H1 (cell line): ENCODE results near the gene MT4. TPM values are rescaled to one million over a fixed set of nuclear protein-coding genes. Genes with fewer than 3 reads are reported as not detected.

Source experiments
- CTCF ChIA-PET: fragments of 300-600 bp; sonication (Branson Sonifier 250); formaldehyde crosslinking; loops from one replicate; lab custom pipeline; 2021; ENCODE audit not compliant: partially characterized antibody; lab: Charles Lee
- POLR2A ChIA-PET: fragments of 300-600 bp; sonication (Branson Sonifier 250); formaldehyde crosslinking; loops from one replicate; lab custom pipeline; 2021; ENCODE audit warnings: inconsistent platforms; ENCODE audit not compliant: partially characterized antibody; lab: Charles Lee
- DNase-seq, 2 experiments: peaks; one replicate each; pipeline versions ENCODE4 v3.0.0 to v3.0.0-alpha.2; 2010 to 2022; ENCODE audit warnings: low spot score in 2 of 2, low read depth in 1 of 2, mixed read lengths in 1 of 2
- FAIRE-seq: peaks from 2 replicates; lab custom pipeline; 2011; peaks lifted over from hg19 to GRCh38; lab: Jason Lieb, UNC
- H2AFZ ChIP-seq: 2 replicates; pipeline ENCODE4 v1.8.1; 2012; ENCODE audit warnings: low read length, inconsistent platforms
- H2AK5ac ChIP-seq: 2 replicates; pipeline ENCODE4 v1.6.1; 2013; ENCODE audit warnings: low read depth, low read length
- H2BK120ac ChIP-seq: replicated peaks from 2 replicates; pipeline ENCODE3; 2013; ENCODE audit warnings: low read depth, low read length, inconsistent platforms
- H2BK12ac ChIP-seq: 2 replicates; pipeline ENCODE4 v1.6.1; 2013; ENCODE audit warnings: low read depth, low read length
- H2BK15ac ChIP-seq: 2 replicates; pipeline ENCODE4 v1.6.1; 2013; ENCODE audit warnings: low read length
- H2BK20ac ChIP-seq: 2 replicates; pipeline ENCODE4 v1.6.1; 2013; ENCODE audit warnings: low read length
- H2BK5ac ChIP-seq: 2 replicates; pipeline ENCODE4 v1.6.1; 2013; ENCODE audit warnings: low read depth, low read length
- H3K14ac ChIP-seq: 2 replicates; pipeline ENCODE4 v1.6.1; 2013; ENCODE audit warnings: inconsistent platforms; ENCODE audit not compliant: insufficient read length
- H3K18ac ChIP-seq: 2 replicates; pipeline ENCODE4 v1.6.1; 2013; ENCODE audit warnings: low read length; ENCODE audit errors: extremely low read depth
- H3K23ac ChIP-seq: 2 replicates; pipeline ENCODE4 v1.6.1; 2013; ENCODE audit warnings: inconsistent platforms; ENCODE audit not compliant: insufficient read length
- H3K23me2 ChIP-seq: 2 replicates; pipeline ENCODE4 v1.6.1; 2013; ENCODE audit warnings: low read depth, low read length
- H3K27ac ChIP-seq: 2 replicates; pipeline ENCODE4 v1.6.1; 2011; ENCODE audit warnings: low read depth, low read length, inconsistent platforms
- H3K27me3 ChIP-seq, 4 experiments: replicated peaks in 1 of 4; 1 replicate in 1 of 4; 2 replicates in 3 of 4; pipeline versions ENCODE4 v1.6.1 to v1.8.1; 2011 to 2013; ENCODE audit warnings: low read length in 3 of 4, mild to moderate bottlenecking in 3 of 4, inconsistent platforms in 2 of 4, mixed read lengths in 2 of 4, moderate library complexity in 1 of 4; ENCODE audit not compliant: control insufficient read depth in 3 of 4, insufficient read depth in 3 of 4; ENCODE audit errors: extremely low read depth in 1 of 4
- H3K36me3 ChIP-seq, 4 experiments: 2 replicates each; pipeline versions ENCODE4 v1.6.1 to v1.8.1; 2011 to 2013; ENCODE audit warnings: mild to moderate bottlenecking in 4 of 4, low read length in 3 of 4, moderate library complexity in 2 of 4, control low read depth in 1 of 4, inconsistent platforms in 1 of 4; ENCODE audit not compliant: insufficient read depth in 4 of 4, control insufficient read depth in 2 of 4
- H3K4ac ChIP-seq: replicated peaks from 2 replicates; pipeline ENCODE3; 2013; ENCODE audit warnings: low read length, low read depth, mixed read lengths, inconsistent platforms; ENCODE audit not compliant: insufficient read length
- H3K4me1 ChIP-seq, 4 experiments: replicated peaks in 1 of 4; 1 replicate in 1 of 4; 2 replicates in 3 of 4; pipeline versions ENCODE4 v1.6.1 to v1.8.1; 2011 to 2013; ENCODE audit warnings: low read length in 3 of 4, inconsistent platforms in 2 of 4, mixed read lengths in 1 of 4; ENCODE audit not compliant: insufficient read depth in 4 of 4, control insufficient read depth in 3 of 4
- H3K4me2 ChIP-seq, 2 experiments: 2 replicates each; pipeline versions ENCODE4 v1.6.1 to v1.8.1; 2011 to 2013; ENCODE audit warnings: low read depth in 2 of 2, low read length in 2 of 2, control low read depth in 1 of 2, inconsistent platforms in 1 of 2, mild to moderate bottlenecking in 1 of 2; ENCODE audit not compliant: insufficient read depth in 1 of 2
- H3K4me3 ChIP-seq, 4 experiments: fragments of 200-600, 300-600 bp in 1 of 4; sonication (generic), shearing (Covaris generic), sonication (Bioruptor Twin) in 1 of 4; 2 replicates each; pipeline versions ENCODE4 v1.5.1 to v1.8.1; 2011 to 2016; ENCODE audit warnings: low read length in 4 of 4, low read depth in 3 of 4, control low read depth in 2 of 4, inconsistent platforms in 2 of 4, mild to moderate bottlenecking in 2 of 4, mixed read lengths in 1 of 4, moderate library complexity in 1 of 4; ENCODE audit not compliant: insufficient read depth in 2 of 4; ENCODE audit errors: extremely low read depth in 1 of 4
- H3K56ac ChIP-seq: replicated peaks from 2 replicates; pipeline ENCODE3; 2013; ENCODE audit warnings: low read depth, mild to moderate bottlenecking, mixed read lengths, low read length, inconsistent platforms; ENCODE audit not compliant: insufficient read length
- H3K79me1 ChIP-seq: 2 replicates; pipeline ENCODE4 v1.6.1; 2013; ENCODE audit warnings: low read depth, low read length, control low read depth
- H3K79me2 ChIP-seq, 2 experiments: 2 replicates each; pipeline versions ENCODE4 v1.6.1 to v1.8.1; 2012 to 2013; ENCODE audit warnings: low read length in 2 of 2, mild to moderate bottlenecking in 2 of 2, inconsistent platforms in 1 of 2; ENCODE audit not compliant: insufficient read depth in 2 of 2, control insufficient read depth in 1 of 2
- H3K9ac ChIP-seq, 4 experiments: replicated peaks in 1 of 4; 1 replicate in 1 of 4; 2 replicates in 3 of 4; pipeline versions ENCODE4 v1.6.1 to v1.8.1; 2011 to 2013; ENCODE audit warnings: low read depth in 3 of 4, low read length in 3 of 4, control low read depth in 2 of 4, mild to moderate bottlenecking in 2 of 4, moderate library complexity in 2 of 4, inconsistent platforms in 1 of 4; ENCODE audit errors: extremely low read depth in 1 of 4
- H3K9me3 ChIP-seq, 2 experiments: 2 replicates each; pipeline versions ENCODE4 v1.6.1 to v1.8.1; 2012 to 2013; ENCODE audit warnings: mild to moderate bottlenecking in 2 of 2, moderate library complexity in 2 of 2, control low read depth in 1 of 2, inconsistent platforms in 1 of 2, low read depth in 1 of 2, low read length in 1 of 2, mixed read lengths in 1 of 2; ENCODE audit not compliant: insufficient read depth in 2 of 2
- H4K20me1 ChIP-seq, 2 experiments: replicated peaks in 1 of 2; 2 replicates each; pipeline versions ENCODE3 to v1.8.1; 2011 to 2013; ENCODE audit warnings: inconsistent platforms in 2 of 2, low read length in 2 of 2, mild to moderate bottlenecking in 1 of 2; ENCODE audit not compliant: insufficient read depth in 2 of 2, control insufficient read depth in 1 of 2
- H4K5ac ChIP-seq: 2 replicates; pipeline ENCODE4 v1.6.1; 2013; ENCODE audit warnings: low read length, low read depth, mixed read lengths, inconsistent platforms; ENCODE audit not compliant: insufficient read length
- H4K8ac ChIP-seq: 2 replicates; pipeline ENCODE4 v1.8.0; 2013; ENCODE audit warnings: mild to moderate bottlenecking, moderate library complexity, low read length, inconsistent platforms; ENCODE audit not compliant: insufficient read depth; ENCODE audit errors: extremely low read depth
- H4K91ac ChIP-seq: replicated peaks from 2 replicates; pipeline ENCODE3; 2013; ENCODE audit warnings: low read length, mixed read lengths, inconsistent platforms; ENCODE audit not compliant: insufficient read length
- CEBPB ChIP-seq: IDR thresholded peaks from 2 replicates; pipeline ENCODE4 v1.6.1; 2012; ENCODE audit warnings: low read depth, low read length
- EGR1 ChIP-seq: IDR thresholded peaks from 2 replicates; pipeline ENCODE4 v1.6.1; 2011; ENCODE audit warnings: low read depth, low read length, borderline replicate concordance
- KDM5A ChIP-seq: fragments of 200-600 bp; IDR thresholded peaks from 2 replicates; pipeline ENCODE4 v1.7.1; 2012; ENCODE audit warnings: mild to moderate bottlenecking, low read length, inconsistent platforms, mixed read lengths
- NRF1 ChIP-seq: IDR thresholded peaks from 2 replicates; pipeline ENCODE4 v1.6.1; 2011; ENCODE audit warnings: mild to moderate bottlenecking, low read depth, low read length, improper control_type of control experiment
- PHF8 ChIP-seq: fragments of 200-600 bp; sonication (generic); conservative IDR thresholded peaks from 2 replicates; pipeline ENCODE4 v1.7.1; 2012; ENCODE audit warnings: low read depth, mild to moderate bottlenecking, inconsistent platforms, low read length, moderate library complexity
- SIRT6 ChIP-seq: IDR thresholded peaks from one replicate; pipeline ENCODE4 v1.7.1; 2012; ENCODE audit warnings: low read length, inconsistent platforms
- SIX5 ChIP-seq: IDR thresholded peaks from 2 replicates; pipeline ENCODE4 v1.6.1; 2011; ENCODE audit warnings: mild to moderate bottlenecking, low read depth, low read length
- TAF1 ChIP-seq: IDR thresholded peaks from 2 replicates; pipeline ENCODE4 v1.6.1; 2011; ENCODE audit warnings: mild to moderate bottlenecking, low read depth, low read length
- WGBS, 2 experiments: shearing (Covaris generic) in 1 of 2; methylation state at CpG; one replicate each; pipeline versions ENCODE4 v1.1.6 to v1.1.7; 2013 to 2015; ENCODE audit warnings: low lambda C conversion rate in 2 of 2, mixed read lengths in 2 of 2, inconsistent platforms in 1 of 2, low coverage in 1 of 2, missing lambda C conversion rate in 1 of 2; ENCODE audit not compliant: insufficient replicate concordance in 2 of 2, insufficient coverage in 1 of 2, insufficient read length in 1 of 2; ENCODE audit errors: extremely low coverage in 1 of 2, missing lambda C conversion rate in 1 of 2; 5-methylcytosine and 5-hydroxymethylcytosine counted together
- polyA plus RNA-seq, 7 experiments: library from polyadenylated mRNA; depleted of rRNA in 3 of 7; stranded (reverse) in 5 of 7; unstranded in 2 of 7; fragments of >200 nt in 5 of 7; fragments of 200-250 nt in 2 of 7; gene quantifications; 1 replicate in 5 of 7; 2 replicates in 1 of 7; 4 replicates in 1 of 7; pipeline versions ENCODE4 v1.2.1 to v1.2.3, GENCODE V29; 2011 to 2013; ENCODE audit warnings: missing spikeins in 2 of 7, mixed read lengths in 2 of 7
- total RNA-seq: library from RNA; stranded (reverse); fragmentation: NEBNext Ultra II Directional; extraction: Animal tissue kit (Norgen Biotek cat#: 25700); gene quantifications from 2 replicates; pipeline ENCODE4 v1.2.1, GENCODE V29; 2021

MT4 gene
- total and polyA plus RNA-seq, 2 of the 8 experiments (the other 6 are each of a cell fraction or from before 2014, with no cell fraction given) = not detected

DNA sequence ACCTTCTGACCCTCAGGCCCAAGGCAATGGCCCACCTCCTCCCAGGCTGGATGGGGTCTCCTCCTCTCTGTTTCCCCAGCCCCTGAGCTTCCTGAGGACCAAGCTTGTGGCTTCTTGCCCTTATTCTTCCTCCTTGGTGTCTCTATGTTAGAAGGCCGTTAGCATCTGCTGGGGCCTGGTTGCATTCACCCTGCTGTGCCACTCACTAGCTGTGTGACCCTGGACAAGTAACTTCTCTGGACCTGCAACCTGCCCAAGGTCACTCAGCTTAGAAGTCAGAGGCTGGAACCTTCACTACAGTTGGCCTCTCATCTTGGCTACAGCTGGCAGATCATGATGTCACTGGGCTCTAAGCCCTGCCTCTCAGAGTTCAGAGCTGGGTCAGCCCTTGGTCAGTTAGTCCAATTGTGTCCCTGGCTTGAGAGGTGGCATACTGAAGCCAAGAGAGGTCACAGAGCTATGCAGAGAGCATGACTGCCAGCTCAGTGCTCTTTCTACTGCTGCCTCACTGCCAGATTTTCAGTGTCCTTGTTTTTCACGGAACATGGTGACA lies 46.5 kb downstream of the MT4 start:
- no peak overlapping the region for H2AFZ ChIP-seq
- no peak overlapping the region for H2BK20ac ChIP-seq
- no peaks in the 10 kb centered on the region for H3K79me1 ChIP-seq
- peaks cover 7 to 21% (median 10%) of the 10 kb centered on the region in 4 experiments for H3K4me1 ChIP-seq
- no peak overlapping the region for H2BK120ac ChIP-seq
- H3K4me2 ChIP-seq = no peak overlapping the region; a peak in 1 of 4 replicates
- no peak overlapping the region for H4K5ac ChIP-seq
- H3K9me3 ChIP-seq = no peaks in the 10 kb centered on the region
- no peaks in the 10 kb centered on the region for H3K79me2 ChIP-seq
- H2BK15ac ChIP-seq = 0 out of 2 replicates have a peak overlapping the region, but pooled peaks have one; percentile 9
- no peak overlapping the region for H3K4me3 ChIP-seq
- ChIA-PET POLR2A (interaction anchor here (1.3 to 8.0 kb wide), 3 partner anchors 14 to 66 kb away, joined by 4 to 66 read pairs (median 5); partner anchors contain the start of gene MT1E), CTCF (interaction anchor here (1.0 to 2.1 kb wide), 5 partner anchors 10 to 91 kb away, joined by 3 to 12 read pairs (median 3); no protein-coding TSS in a partner anchor)
- WGBS, 2 experiments = 84% methylated on average over 2 of the region's 2 CpGs; no CpG with 5 or more reads in 1 of the 2 experiments
- H4K91ac ChIP-seq = no peak overlapping the region
- H3K4ac ChIP-seq = no peak overlapping the region
- H3K27me3 ChIP-seq = peaks cover 27 to 75% (median 67%) of the 10 kb centered on the region in 4 experiments
- FAIRE-seq = no peak
- H3K9ac ChIP-seq = no peak overlapping the region
- no peak overlapping the region for H2BK5ac ChIP-seq
- no peak overlapping the region for H3K27ac ChIP-seq
- no peak overlapping the region for H3K56ac ChIP-seq
- no peak overlapping the region for H3K18ac ChIP-seq
- H3K23ac ChIP-seq = no peak overlapping the region
- no peak overlapping the region for H3K14ac ChIP-seq
- peaks cover 11% of the 10 kb centered on the region; the same call in 1 of the 2 replicates for H3K23me2 ChIP-seq
- H2BK12ac ChIP-seq = peak overlapping the region; percentile 63; the same call in 1 of the 2 replicates
- no peaks in the 10 kb centered on the region for H3K36me3 ChIP-seq
- TF ChIP-seq TAF1 (no peak), PHF8 (no peak), SIRT6 (no peak), EGR1 (no peak), NRF1 (no peak), KDM5A (no peak), SIX5 (no peak), CEBPB (no peak)
- H2AK5ac ChIP-seq = no peak overlapping the region
- DNase-seq = no peak
- peaks cover 0 to 2% of the 10 kb centered on the region in 2 experiments for H4K20me1 ChIP-seq
- peak overlapping the region; percentile 35; the same call in 1 of the 2 replicates for H4K8ac ChIP-seq
